ENCODE data around the gene SPOCK2.

DNA sequence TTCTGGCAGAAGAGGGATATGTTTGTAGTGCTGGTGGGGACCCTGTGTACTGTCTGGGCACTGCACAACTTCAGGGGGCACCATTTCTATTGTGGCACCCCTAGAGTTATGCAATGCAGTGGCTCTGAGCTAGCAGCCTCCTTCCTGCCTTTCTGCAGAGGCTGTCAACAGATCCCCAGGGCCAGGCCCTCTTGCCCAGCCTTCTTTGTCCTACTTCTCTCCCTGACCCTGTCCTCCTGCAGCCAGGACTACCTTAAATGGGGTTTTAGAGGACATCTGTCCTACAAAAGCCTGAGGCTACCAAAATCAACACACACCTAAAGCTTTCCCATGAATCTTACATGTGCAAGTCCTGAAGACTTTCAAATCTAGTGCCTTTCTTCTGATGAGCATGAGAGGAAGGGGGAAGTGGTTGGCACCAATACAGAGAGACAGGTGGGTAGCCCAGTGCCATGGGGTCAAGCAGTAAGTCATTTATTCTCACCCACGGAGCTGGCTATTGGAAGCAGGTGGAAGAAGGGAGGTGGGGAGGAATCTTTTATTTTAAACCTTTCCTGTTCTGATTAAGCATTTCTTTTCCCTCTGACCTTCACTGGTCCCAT, 2.4 kb downstream of the SPOCK2 start:
- TF ChIP-seq ELF1 (IDR thresholded peaks at IDR 0.05; ENCODE audit: borderline replicate concordance, low read depth): no peak
- TF ChIP-seq, protein P1, sequence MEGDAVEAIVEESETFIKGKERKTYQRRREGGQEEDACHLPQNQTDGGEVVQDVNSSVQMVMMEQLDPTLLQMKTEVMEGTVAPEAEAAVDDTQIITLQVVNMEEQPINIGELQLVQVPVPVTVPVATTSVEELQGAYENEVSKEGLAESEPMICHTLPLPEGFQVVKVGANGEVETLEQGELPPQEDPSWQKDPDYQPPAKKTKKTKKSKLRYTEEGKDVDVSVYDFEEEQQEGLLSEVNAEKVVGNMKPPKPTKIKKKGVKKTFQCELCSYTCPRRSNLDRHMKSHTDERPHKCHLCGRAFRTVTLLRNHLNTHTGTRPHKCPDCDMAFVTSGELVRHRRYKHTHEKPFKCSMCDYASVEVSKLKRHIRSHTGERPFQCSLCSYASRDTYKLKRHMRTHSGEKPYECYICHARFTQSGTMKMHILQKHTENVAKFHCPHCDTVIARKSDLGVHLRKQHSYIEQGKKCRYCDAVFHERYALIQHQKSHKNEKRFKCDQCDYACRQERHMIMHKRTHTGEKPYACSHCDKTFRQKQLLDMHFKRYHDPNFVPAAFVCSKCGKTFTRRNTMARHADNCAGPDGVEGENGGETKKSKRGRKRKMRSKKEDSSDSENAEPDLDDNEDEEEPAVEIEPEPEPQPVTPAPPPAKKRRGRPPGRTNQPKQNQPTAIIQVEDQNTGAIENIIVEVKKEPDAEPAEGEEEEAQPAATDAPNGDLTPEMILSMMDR (IDR thresholded peaks at IDR 0.05 in 2 of 3, conservative IDR thresholded peaks at IDR 0.05 in 1 of 3; ENCODE audit: borderline replicate concordance in 1 of 3, insufficient read depth in 1 of 3, low read depth in 2 of 3, low read length in 2 of 3): no peak
- TF ChIP-seq ZFX (IDR thresholded peaks at IDR 0.05): no peak
- no peak for TF ChIP-seq SP1 (IDR thresholded peaks at IDR 0.05; ENCODE audit: low read depth)
- TF ChIP-seq POLR2A (IDR thresholded peaks at IDR 0.05; ENCODE audit: borderline replicate concordance, extremely low read depth, insufficient read depth, insufficient read length): no peak
- no peak for TF ChIP-seq CEBPB (IDR thresholded peaks at IDR 0.05; ENCODE audit: low read depth)
- TF ChIP-seq ZNF274 (IDR thresholded peaks at IDR 0.05; ENCODE audit: low read depth, low read length): no peak
- no peak for TF ChIP-seq MAX (IDR thresholded peaks at IDR 0.05)
